K562 (cell line): Measurements from ENCODE around the gene HMCN1. TPM values are rescaled to one million over a fixed set of nuclear protein-coding genes. Genes with fewer than 3 reads are reported as not detected.

Experiments
- ATAC-seq: fragments of 200-7000 bp; cut with Tn5 transposase; 3 replicates; pipeline ENCODE4 v1.9.1; 2020; ENCODE audit warnings: moderate library complexity
- BruUV-seq: library from RNA; stranded (reverse); fragments of 400-500 nt; replicated peaks from 2 replicates; lab custom pipeline; 2021; lab: Mats Ljungman, UMichigan
- CTCF ChIA-PET: fragments of 300-600 bp; formaldehyde crosslinking; extraction: SDS; loops from one replicate; lab custom pipeline; 2021; ENCODE audit warnings: low intra/inter-chr PET ratio; lab: Yijun Ruan, JAX
- POLR2A ChIA-PET: fragments of 300-600, 350-650 bp; sonication (Branson Sonifier 250); formaldehyde crosslinking; extraction: SDS; loops from one replicate; lab custom pipeline; 2021; ENCODE audit warnings: antibody characterized with exemption, inconsistent platforms; lab: Yijun Ruan, JAX
- DNase-seq, 4 experiments: peaks; one replicate each; pipeline versions ENCODE4 v3.0.0 to v3.0.0-alpha.2; 2011 to 2018; ENCODE audit warnings: low spot score in 3 of 4, mixed read lengths in 3 of 4; ENCODE audit errors: extremely low read depth in 1 of 4
- FAIRE-seq: peaks from 2 replicates; lab custom pipeline; 2011; peaks lifted over from hg19 to GRCh38; lab: Jason Lieb, UNC
- H2AFZ ChIP-seq: 2 replicates; pipeline ENCODE4 v1.6.0; 2011; ENCODE audit warnings: low read depth, low read length, control low read depth, inconsistent platforms
- H3K27ac ChIP-seq: fragments of 200-600 bp; 3 replicates; pipeline ENCODE4 v1.8.0; 2011; ENCODE audit warnings: low read depth, mild to moderate bottlenecking, control low read depth, inconsistent platforms, low read length, moderate library complexity, mixed read lengths; ENCODE audit errors: extremely low read depth
- H3K27me3 ChIP-seq, 2 experiments: fragments of 300-600 bp in 1 of 2; 2 replicates in 1 of 2; 3 replicates in 1 of 2; pipeline versions ENCODE4 v1.6.0 to v1.8.0; 2011; ENCODE audit warnings: inconsistent platforms in 2 of 2, low read length in 2 of 2, mild to moderate bottlenecking in 1 of 2, mixed read lengths in 1 of 2, moderate library complexity in 1 of 2; ENCODE audit not compliant: control insufficient read depth in 2 of 2, insufficient read depth in 2 of 2
- H3K36me3 ChIP-seq: fragments of 300-600 bp; 3 replicates; pipeline ENCODE4 v1.8.0; 2011; ENCODE audit warnings: mild to moderate bottlenecking, low read length, inconsistent platforms; ENCODE audit not compliant: control insufficient read depth, insufficient read depth
- H3K4me1 ChIP-seq, 2 experiments: fragments of 200-600 bp in 1 of 2; replicated peaks in 1 of 2; 2 replicates in 1 of 2; 3 replicates in 1 of 2; pipeline versions ENCODE4 v1.5.1 to v1.8.0; 2011; ENCODE audit warnings: inconsistent platforms in 2 of 2, low read length in 2 of 2, mild to moderate bottlenecking in 1 of 2, mixed read lengths in 1 of 2, moderate library complexity in 1 of 2; ENCODE audit not compliant: control insufficient read depth in 2 of 2, insufficient read depth in 2 of 2
- H3K4me2 ChIP-seq: 2 replicates; pipeline ENCODE4 v1.6.1; 2011; ENCODE audit warnings: low read length, control low read depth, inconsistent platforms, mixed read lengths; ENCODE audit not compliant: insufficient read depth
- H3K4me3 ChIP-seq: fragments of 200-600 bp; sonication (generic), shearing (Covaris generic); 2 replicates; pipeline ENCODE4 v1.5.1; 2016; ENCODE audit warnings: control low read depth, inconsistent platforms
- H3K79me2 ChIP-seq: fragments of 200-600 bp; 3 replicates; pipeline ENCODE4 v1.8.0; 2011; ENCODE audit warnings: low read length, inconsistent platforms; ENCODE audit not compliant: control insufficient read depth, insufficient read depth
- H3K9ac ChIP-seq, 2 experiments: 2 replicates each; pipeline versions ENCODE4 v1.6.0 to v1.6.1; 2011; ENCODE audit warnings: low read depth in 2 of 2, low read length in 2 of 2, control low read depth in 1 of 2, inconsistent platforms in 1 of 2, mild to moderate bottlenecking in 1 of 2, mixed read lengths in 1 of 2; ENCODE audit not compliant: insufficient read depth in 1 of 2
- H3K9me1 ChIP-seq: one replicate; pipeline ENCODE4 v1.6.0; 2011; ENCODE audit warnings: inconsistent platforms, mild to moderate bottlenecking, low read length, moderate library complexity; ENCODE audit not compliant: control insufficient read depth, insufficient read depth
- H3K9me3 ChIP-seq: replicated peaks from 2 replicates; pipeline ENCODE4 v1.5.1; 2011; ENCODE audit warnings: low read depth, low read length, inconsistent platforms; ENCODE audit not compliant: control insufficient read depth, insufficient read depth
- H4K20me1 ChIP-seq: replicated peaks from 2 replicates; pipeline ENCODE4 v1.6.1; 2011; ENCODE audit warnings: low read length, inconsistent platforms, mixed read lengths; ENCODE audit not compliant: control insufficient read depth, insufficient read depth
- BCL6 ChIP-seq: fragments of 250-450 bp; sonication (Bioruptor Pico); IDR thresholded peaks from 2 replicates; pipeline ENCODE4 v1.4.0; 2020
- BRCA1 ChIP-seq, 2 experiments: fragments of 450-650 bp in 1 of 2; sonication (generic) in 1 of 2; formaldehyde crosslinking in 1 of 2; IDR thresholded peaks; 2 replicates each; pipeline versions ENCODE4 v1.5.0 to v1.6.1; 2017 to 2020; ENCODE audit warnings: mild to moderate bottlenecking in 1 of 2, missing genetic modification reagents in 1 of 2
- HMGN3 ChIP-seq: IDR thresholded peaks from 2 replicates; pipeline ENCODE4 v1.6.1; 2011; ENCODE audit warnings: borderline replicate concordance, low read depth, mild to moderate bottlenecking, mixed read lengths, low read length; ENCODE audit not compliant: insufficient read length; ENCODE audit errors: extremely low read depth
- NKRF ChIP-seq: fragments of 450-650 bp; IDR thresholded peaks from 2 replicates; pipeline ENCODE4 v1.6.1; 2016; ENCODE audit warnings: borderline replicate concordance
- PHF20 ChIP-seq: fragments of 450-650 bp; IDR thresholded peaks from 2 replicates; pipeline ENCODE4 v1.6.1; 2018; ENCODE audit not compliant: partially characterized antibody
- SREBF2 ChIP-seq: sonication (generic); formaldehyde crosslinking; IDR thresholded peaks from 2 replicates; pipeline ENCODE4 v1.4.0; 2020; ENCODE audit warnings: mild to moderate bottlenecking, missing genetic modification reagents
- ZNF239 ChIP-seq: fragments of 250-450 bp; sonication (Bioruptor Pico); IDR thresholded peaks from 2 replicates; pipeline ENCODE4 v1.4.0; 2020; ENCODE audit warnings: mild to moderate bottlenecking
- WGBS: fragments of 100-300 bp; shearing (Covaris generic); methylation state at CpG from one replicate; pipeline ENCODE4 v1.1.6; 2016; ENCODE audit warnings: low coverage, mixed read lengths; ENCODE audit not compliant: insufficient coverage; ENCODE audit errors: missing lambda C conversion rate; 5-methylcytosine and 5-hydroxymethylcytosine counted together
- in situ Hi-C: fragments of 300-500 bp; cut with MboI; formaldehyde crosslinking; loops from 4 replicates; pipeline ENCODE4 v1.15.0; 2018; ENCODE audit warnings: inconsistent platforms, mixed read lengths
- intact Hi-C: fragments of 100-400 bp; cut with micrococcal nuclease; formaldehyde crosslinking; loops from 2 replicates; pipeline ENCODE4 v1.14.2; 2022
- polyA plus RNA-seq, 8 experiments: library from polyadenylated mRNA; depleted of rRNA in 4 of 8; stranded (reverse) in 5 of 8; unstranded in 3 of 8; fragments of >200 nt; fragmentation: Nextera tagmentation in 2 of 8; fragmentation: Illumina TruSeq in 1 of 8; extraction: Ambion mirVana in 2 of 8; extraction: Trizol in 1 of 8; gene quantifications; 2 replicates each; pipeline versions ENCODE4 v1.2.1 to v1.2.3, GENCODE V29; 2011 to 2014; ENCODE audit warnings: inconsistent platforms in 1 of 8, missing spikeins in 1 of 8
- total RNA-seq, 7 experiments: library from RNA; depleted of rRNA in 6 of 7; stranded (reverse); fragments of >200 nt in 6 of 7; fragmentation: Illumina TruSeq in 2 of 7; extraction: Trizol in 2 of 7; gene quantifications; 2 replicates each; pipeline versions ENCODE4 v1.2.1 to v1.2.3, GENCODE V29; 2011 to 2021; ENCODE audit warnings: low replicate concordance in 1 of 7

Gene HMCN1
- total and polyA plus RNA-seq, 9 of the 15 experiments (the other 6 are each of a cell fraction or from before 2014, with no cell fraction given): 0.07 to 0.36 (median 0.21) TPM

DNA sequence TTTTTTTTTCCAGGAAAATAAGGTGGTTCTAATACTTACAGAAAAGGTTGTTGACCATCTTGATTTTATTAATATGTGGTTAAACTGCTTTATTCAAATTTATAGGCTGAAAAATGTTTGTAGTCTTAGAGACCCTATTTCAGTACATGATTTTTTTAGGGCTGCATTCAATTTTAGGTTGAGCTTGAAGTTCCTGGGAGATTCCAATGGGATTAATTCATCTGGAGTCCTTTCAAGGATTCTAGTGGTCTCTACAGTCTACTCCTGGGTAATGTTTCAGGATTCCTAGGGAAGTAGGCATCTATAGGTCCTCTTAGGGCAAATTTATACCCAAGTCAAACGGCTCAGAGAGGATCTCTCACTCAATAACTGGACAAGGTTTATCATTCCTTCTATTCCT lies 126.7 kb downstream of the HMCN1 start:
- Histone ChIP-seq H3K4me3 (no peak overlapping the region), H3K9me3 (no peaks in the 10 kb centered on the region), H3K9me1 (no peaks in the 10 kb centered on the region), H3K9ac (no peak overlapping the region), H3K27me3 (no peaks in the 10 kb centered on the region), H3K79me2 (no peaks in the 10 kb centered on the region), H4K20me1 (no peaks in the 10 kb centered on the region), H3K36me3 (no peaks in the 10 kb centered on the region), H2AFZ (no peak overlapping the region), H3K4me1 (peaks cover 0 to 9% of the 10 kb centered on the region in 2 experiments; a peak in 2 of 5 replicates), H3K27ac (no peak overlapping the region), H3K4me2 (no peak overlapping the region)
- POLR2A ChIA-PET: no interaction called here
- DNase-seq (no peak), ATAC-seq (no peak), FAIRE-seq (no peak)
- BruUV-seq: no TSS peak
- CTCF ChIA-PET: no interaction called here
- intact Hi-C loops (no loop called here), in situ Hi-C loops (no loop called here)
- TF ChIP-seq SREBF2 (no peak), PHF20 (no peak), ZNF239 (CRISPR knock-in tag) (no peak), BRCA1 (IDR thresholded peaks at IDR 0.05) (no peak), BRCA1 (CRISPR knock-in tag; IDR thresholded peaks at IDR 0.05) (no peak), NKRF (no peak), BCL6 (CRISPR knock-in tag) (no peak), HMGN3 (no peak)
- WGBS: 4% methylated on average over 1 of the region's 1 CpG
